B cell (primary cell): ENCODE results near the gene ZCCHC3. TPM values are rescaled to one million over a fixed set of nuclear protein-coding genes. Genes with fewer than 3 reads are reported as not detected.

Experiments used
- ATAC-seq: fragments of 200-7000 bp; cut with Tn5 transposase; one replicate; pipeline ENCODE4 v1.10.0; 2021; ENCODE audit warnings: low read depth, mild to moderate bottlenecking, moderate number of reproducible peaks, moderate library complexity
- CTCF ChIA-PET: fragments of 350-600 bp; sonication (Branson Sonifier 250); formaldehyde crosslinking; loops from one replicate; lab custom pipeline; 2021; ENCODE audit warnings: antibody characterized with exemption, inconsistent platforms; lab: Charles Lee
- POLR2A ChIA-PET: fragments of 350-600 bp; sonication (Branson Sonifier 250); formaldehyde crosslinking; loops from one replicate; lab custom pipeline; 2021; ENCODE audit warnings: antibody characterized with exemption; lab: Charles Lee
- DNase-seq: peaks from one replicate; pipeline ENCODE4 v3.0.0; 2013
- H2AFZ ChIP-seq: 2 replicates; pipeline ENCODE4 v1.6.1; 2012; ENCODE audit warnings: mild to moderate bottlenecking, low read depth, low read length; ENCODE audit not compliant: insufficient read depth, poor library complexity, severe bottlenecking
- H3K27ac ChIP-seq, 2 donors: 1 replicate in 1 of 2; 2 replicates in 1 of 2; pipeline ENCODE4 v1.5.1; 2012 to 2013; ENCODE audit warnings: low read length in 2 of 2, mild to moderate bottlenecking in 2 of 2, moderate library complexity in 1 of 2
- H3K27me3 ChIP-seq, 4 experiments: fragments of 200-600 bp in 1 of 4; sonication (generic) in 1 of 4; replicated peaks in 1 of 4; 1 replicate in 2 of 4; 2 replicates in 2 of 4; pipeline versions ENCODE4 v1.6.1 to v1.7.0; 2013 to 2016; ENCODE audit warnings: low read length in 3 of 4, mild to moderate bottlenecking in 2 of 4, mixed read lengths in 1 of 4, moderate library complexity in 1 of 4; ENCODE audit not compliant: insufficient read depth in 4 of 4, control insufficient read depth in 3 of 4; ENCODE audit errors: control extremely low read depth in 1 of 4
- H3K36me3 ChIP-seq, 2 experiments: replicated peaks in 1 of 2; 1 replicate in 1 of 2; 2 replicates in 1 of 2; pipeline versions ENCODE4 v1.6.1 to v1.7.1; 2013; ENCODE audit warnings: low read length in 1 of 2; ENCODE audit not compliant: insufficient read depth in 2 of 2, control insufficient read depth in 1 of 2; ENCODE audit errors: control extremely low read depth in 1 of 2, extremely low read depth in 1 of 2
- H3K4me1 ChIP-seq, 2 donors: fragments of 200-600 bp in 1 of 2; sonication (generic) in 1 of 2; 1 replicate in 1 of 2; 2 replicates in 1 of 2; pipeline versions ENCODE4 v1.5.1 to v1.6.1; 2013 to 2017; ENCODE audit warnings: low read length in 2 of 2; ENCODE audit not compliant: control insufficient read depth in 2 of 2, insufficient read depth in 2 of 2
- H3K4me2 ChIP-seq: replicated peaks from 2 replicates; pipeline ENCODE3; 2012; ENCODE audit warnings: mild to moderate bottlenecking, low read depth, low read length; ENCODE audit not compliant: poor library complexity, severe bottlenecking
- H3K4me3 ChIP-seq, 5 experiments: fragments of 200-600 bp in 1 of 5; sonication (generic) in 1 of 5; 1 replicate in 3 of 5; 2 replicates in 2 of 5; pipeline versions ENCODE4 v1.5.1 to v1.7.0; 2011 to 2016; ENCODE audit warnings: low read length in 4 of 5, mild to moderate bottlenecking in 4 of 5, low read depth in 2 of 5, control low read depth in 1 of 5, moderate library complexity in 1 of 5; ENCODE audit not compliant: insufficient read depth in 1 of 5; ENCODE audit errors: control extremely low read depth in 1 of 5, extremely low read depth in 1 of 5
- H3K79me2 ChIP-seq: fragments of 200-600 bp; sonication (generic); one replicate; pipeline ENCODE4 v1.6.0; 2016; ENCODE audit warnings: low read length; ENCODE audit not compliant: control insufficient read depth, insufficient read depth
- H3K9ac ChIP-seq: fragments of 200-600 bp; sonication (generic); 2 replicates; pipeline ENCODE4 v1.6.1; 2017; ENCODE audit warnings: mild to moderate bottlenecking, low read length, moderate library complexity
- H3K9me3 ChIP-seq, 3 donors: one replicate each; pipeline versions ENCODE4 v1.6.1 to v1.7.1; 2013; ENCODE audit warnings: low read length in 2 of 3; ENCODE audit not compliant: control insufficient read depth in 2 of 3, insufficient read depth in 1 of 3; ENCODE audit errors: control extremely low read depth in 1 of 3
- H4K20me1 ChIP-seq: 2 replicates; pipeline ENCODE4 v1.6.0; 2012; ENCODE audit warnings: mild to moderate bottlenecking, low read length; ENCODE audit not compliant: insufficient read depth, control insufficient read depth, poor library complexity, severe bottlenecking
- H3K27ac Mint-ChIP-seq: one replicate; pipeline ENCODE4 v1.8.0; 2021; ENCODE audit warnings: mixed read lengths
- H3K27me3 Mint-ChIP-seq: one replicate; pipeline ENCODE4 v1.8.0; 2021; ENCODE audit warnings: mixed read lengths
- H3K4me1 Mint-ChIP-seq: one replicate; pipeline ENCODE4 v1.8.0; 2021; ENCODE audit warnings: mixed read lengths
- H3K4me3 Mint-ChIP-seq: one replicate; pipeline ENCODE4 v1.8.0; 2021; ENCODE audit warnings: mixed read lengths
- H3K9me3 Mint-ChIP-seq: one replicate; pipeline ENCODE4 v1.8.0; 2022; ENCODE audit warnings: mixed read lengths; ENCODE audit not compliant: insufficient read depth
- CTCF ChIP-seq: fragments of 200-600 bp; IDR thresholded peaks from one replicate; pipeline ENCODE4 v1.8.0; 2022; ENCODE audit warnings: antibody characterized with exemption, mild to moderate bottlenecking
- EZH2 ChIP-seq: IDR thresholded peaks from 2 replicates; pipeline ENCODE4 v1.6.1; 2012; ENCODE audit warnings: borderline replicate concordance, low read depth, mild to moderate bottlenecking, moderate library complexity, low read length; ENCODE audit not compliant: insufficient read depth, poor library complexity, severe bottlenecking
- WGBS: methylation state at CpG from one replicate; pipeline ENCODE4 v1.1.5; 2013; ENCODE audit warnings: missing lambda C conversion rate; ENCODE audit not compliant: insufficient coverage; 5-methylcytosine and 5-hydroxymethylcytosine counted together
- intact Hi-C: fragments of 100-400 bp; cut with micrococcal nuclease; formaldehyde crosslinking; loops from one replicate; pipeline ENCODE4 v1.10.0; 2022
- polyA plus RNA-seq: library from polyadenylated mRNA; depleted of rRNA; stranded (reverse); fragments of >200 nt; gene quantifications from 2 replicates; pipeline ENCODE4 v1.2.3, GENCODE V29; 2012
- total RNA-seq, 2 donors: library from RNA; stranded (reverse); fragments of 120-200 nt in 1 of 2; gene quantifications; 1 replicate in 1 of 2; 2 replicates in 1 of 2; pipeline versions ENCODE4 v1.2.3 to v1.2.4, GENCODE V29; 2013 to 2022

ZCCHC3 gene
- total and polyA plus RNA-seq, 2 donors (not counting 1 experiment from before 2014, with no cell fraction given): 12.8 to 35.7 TPM

- Histone ChIP-seq H3K4me1 (peaks cover 10 to 13% of the 10 kb centered on the region in 2 donors), H3K27me3 (no peaks in the 10 kb centered on the region), H3K9me3 (peaks cover 0 to 4% (median 0%) of the 10 kb centered on the region in 3 donors), H3K79me2 (no peaks in the 10 kb centered on the region), H4K20me1 (no peaks in the 10 kb centered on the region), H3K4me3 (no peak overlapping the region), H2AFZ (no peak overlapping the region), H3K36me3 (no peaks in the 10 kb centered on the region), H3K27ac (no peak overlapping the region), H3K4me2 (no peak overlapping the region), H3K9ac (no peak overlapping the region)
- H3K4me3 Mint-ChIP-seq: no peak overlapping the region
- H3K9me3 Mint-ChIP-seq: no peaks in the 10 kb centered on the region
- intact Hi-C loops: no loop called here
- H3K4me1 Mint-ChIP-seq: peaks cover 16% of the 10 kb centered on the region
- ATAC-seq (no peak), DNase-seq (no peak)
- H3K27ac Mint-ChIP-seq: no peak overlapping the region
- 96% methylated on average over 4 of the region's 8 CpGs for WGBS
- CTCF ChIA-PET: interaction anchor here (1.3 kb wide), 1 partner anchor 11 kb away, joined by 4 read pairs; no protein-coding TSS in a partner anchor
- no peaks in the 10 kb centered on the region for H3K27me3 Mint-ChIP-seq
- TF ChIP-seq EZH2: no peak
- no peak for TF ChIP-seq CTCF
- POLR2A ChIA-PET: no interaction called here
Measured at GRCh38 chr20:312067-312466, 14.7 kb downstream of the ZCCHC3 start.

GRCh38 chr20:312866-313265, 15.5 kb downstream of the ZCCHC3 start:
- CTCF ChIA-PET: no interaction called here
- H3K9me3 Mint-ChIP-seq: no peaks in the 10 kb centered on the region
- no peaks in the 10 kb centered on the region for H3K27me3 Mint-ChIP-seq
- Histone ChIP-seq H3K9ac (no peak overlapping the region), H3K4me2 (no peak overlapping the region), H3K27ac (no peak overlapping the region), H4K20me1 (no peaks in the 10 kb centered on the region), H3K27me3 (no peaks in the 10 kb centered on the region), H3K4me1 (peaks cover 10 to 13% of the 10 kb centered on the region in 2 donors), H3K9me3 (peaks cover 0 to 4% (median 0%) of the 10 kb centered on the region in 3 donors), H3K79me2 (no peaks in the 10 kb centered on the region), H3K4me3 (no peak overlapping the region), H2AFZ (no peak overlapping the region), H3K36me3 (no peaks in the 10 kb centered on the region)
- WGBS: no CpG with 5 or more reads among the region's 1 CpG
- intact Hi-C loops: no loop called here
- no peak overlapping the region for H3K27ac Mint-ChIP-seq
- no peak for DNase-seq
- POLR2A ChIA-PET: no interaction called here
- H3K4me1 Mint-ChIP-seq: peaks cover 16% of the 10 kb centered on the region
- no peak for ATAC-seq
- TF ChIP-seq EZH2: no peak
- no peak for TF ChIP-seq CTCF
- no peak overlapping the region for H3K4me3 Mint-ChIP-seq
